Mesenchymal stem cell (in vitro differentiated cells and primary cell): ENCODE results near the gene TMEM178B.

ENCODE experiments used
- DNase-seq: peaks from one replicate; pipeline ENCODE4 v3.0.0-alpha.2; 2013
- H2AFZ ChIP-seq: one replicate; pipeline ENCODE4 v1.6.1; 2013; ENCODE audit warnings: low read depth, mild to moderate bottlenecking, control low read depth, inconsistent platforms, low read length, moderate library complexity
- H2AK5ac ChIP-seq: 2 replicates; pipeline ENCODE4 v1.6.1; 2013; ENCODE audit warnings: low read length, moderate library complexity, mild to moderate bottlenecking, inconsistent platforms; ENCODE audit not compliant: severe bottlenecking
- H2BK120ac ChIP-seq: one replicate; pipeline ENCODE4 v1.6.1; 2013; ENCODE audit warnings: low read depth, mild to moderate bottlenecking, inconsistent platforms, low read length, moderate library complexity
- H2BK12ac ChIP-seq, 2 experiments: one replicate each; pipeline ENCODE4 v1.6.1; 2013; ENCODE audit warnings: inconsistent platforms in 2 of 2, low read length in 2 of 2, mild to moderate bottlenecking in 2 of 2, moderate library complexity in 2 of 2, control low read depth in 1 of 2
- H2BK15ac ChIP-seq: one replicate; pipeline ENCODE4 v1.6.1; 2013; ENCODE audit warnings: mild to moderate bottlenecking, low read depth, inconsistent platforms; ENCODE audit not compliant: poor library complexity, severe bottlenecking
- H2BK5ac ChIP-seq: 2 replicates; pipeline ENCODE4 v1.6.1; 2013; ENCODE audit warnings: low read depth, mild to moderate bottlenecking, low read length, control low read depth, inconsistent platforms; ENCODE audit not compliant: poor library complexity, severe bottlenecking
- H3K14ac ChIP-seq, 2 experiments: one replicate each; pipeline ENCODE4 v1.6.1; 2013; ENCODE audit warnings: inconsistent platforms in 2 of 2, low read length in 2 of 2, control low read depth in 1 of 2, mild to moderate bottlenecking in 1 of 2, moderate library complexity in 1 of 2
- H3K18ac ChIP-seq, 2 experiments: one replicate each; pipeline ENCODE4 v1.6.1; 2013; ENCODE audit warnings: inconsistent platforms in 2 of 2, low read length in 2 of 2, control low read depth in 1 of 2, low read depth in 1 of 2, mild to moderate bottlenecking in 1 of 2
- H3K23ac ChIP-seq, 2 experiments: one replicate each; pipeline ENCODE4 v1.6.1; 2013; ENCODE audit warnings: inconsistent platforms in 2 of 2, low read length in 2 of 2, mild to moderate bottlenecking in 2 of 2, moderate library complexity in 2 of 2, control low read depth in 1 of 2
- H3K27ac ChIP-seq: 2 replicates; pipeline ENCODE4 v1.5.1; 2013; ENCODE audit warnings: mild to moderate bottlenecking, moderate library complexity, low read length, control low read depth, inconsistent platforms; ENCODE audit not compliant: poor library complexity, severe bottlenecking
- H3K27me3 ChIP-seq, 2 experiments: 2 replicates each; pipeline versions ENCODE4 v1.6.1 to v1.7.0; 2013; ENCODE audit warnings: low read length in 2 of 2, mild to moderate bottlenecking in 2 of 2, moderate library complexity in 2 of 2, control low read depth in 1 of 2, inconsistent platforms in 1 of 2; ENCODE audit not compliant: control insufficient read depth in 1 of 2, insufficient read depth in 1 of 2
- H3K36me3 ChIP-seq, 2 experiments: 2 replicates each; pipeline versions ENCODE4 v1.6.1 to v1.7.0; 2013; ENCODE audit warnings: low read length in 2 of 2, control low read depth in 1 of 2, inconsistent platforms in 1 of 2, low read depth in 1 of 2, mild to moderate bottlenecking in 1 of 2; ENCODE audit not compliant: insufficient read depth in 2 of 2, control insufficient read depth in 1 of 2
- H3K4ac ChIP-seq, 2 experiments: one replicate each; pipeline ENCODE4 v1.6.1; 2013; ENCODE audit warnings: inconsistent platforms in 2 of 2, low read length in 2 of 2, mild to moderate bottlenecking in 2 of 2, moderate library complexity in 2 of 2, control low read depth in 1 of 2, low read depth in 1 of 2
- H3K4me1 ChIP-seq: 2 replicates; pipeline ENCODE4 v1.6.1; 2013; ENCODE audit warnings: low read depth, low read length, control low read depth; ENCODE audit not compliant: control insufficient read depth, insufficient read depth
- H3K4me2 ChIP-seq: 2 replicates; pipeline ENCODE4 v1.6.1; 2013; ENCODE audit warnings: low read length, mild to moderate bottlenecking, inconsistent platforms; ENCODE audit not compliant: poor library complexity, severe bottlenecking
- H3K4me3 ChIP-seq, 2 experiments: 2 replicates each; pipeline versions ENCODE4 v1.5.1 to v1.7.0; 2013; ENCODE audit warnings: low read length in 2 of 2, mild to moderate bottlenecking in 2 of 2, control low read depth in 1 of 2, low read depth in 1 of 2; ENCODE audit not compliant: insufficient read depth in 1 of 2
- H3K79me1 ChIP-seq: replicated peaks from 2 replicates; pipeline ENCODE4 v1.6.1; 2013; ENCODE audit warnings: mild to moderate bottlenecking, control low read depth, low read length, inconsistent platforms; ENCODE audit not compliant: poor library complexity, severe bottlenecking
- H3K9ac ChIP-seq: 2 replicates; pipeline ENCODE4 v1.7.0; 2013; ENCODE audit warnings: mild to moderate bottlenecking, low read length, moderate library complexity
- H3K9me3 ChIP-seq: 2 replicates; pipeline ENCODE4 v1.7.0; 2013; ENCODE audit warnings: mild to moderate bottlenecking, low read length; ENCODE audit not compliant: control insufficient read depth
- H4K8ac ChIP-seq: one replicate; pipeline ENCODE4 v1.6.1; 2013; ENCODE audit warnings: inconsistent platforms, mild to moderate bottlenecking, low read length, moderate library complexity
- H4K91ac ChIP-seq: one replicate; pipeline ENCODE4 v1.6.1; 2013; ENCODE audit warnings: mild to moderate bottlenecking, low read length, inconsistent platforms
- WGBS: methylation state at CpG from one replicate; pipeline ENCODE4 v1.1.7; 2013; ENCODE audit warnings: mixed read lengths; 5-methylcytosine and 5-hydroxymethylcytosine counted together

Gene TMEM178B

GRCh38 chr7:141126107-141126506, 52.2 kb downstream of the TMEM178B start:
- peaks cover 3% of the 10 kb centered on the region for H3K9me3 ChIP-seq
- H3K4me2 ChIP-seq, result no peak overlapping the region
- peaks cover 0 to 7% of the 10 kb centered on the region in 2 experiments for H3K27me3 ChIP-seq
- no peak overlapping the region for H2BK12ac ChIP-seq
- no peak overlapping the region for H2AK5ac ChIP-seq
- 65% methylated on average over 2 of the region's 5 CpGs for WGBS
- peaks cover 17% of the 10 kb centered on the region for H3K79me1 ChIP-seq
- H2BK120ac ChIP-seq, result no peak overlapping the region
- no peak overlapping the region for H3K14ac ChIP-seq
- no peak overlapping the region for H3K9ac ChIP-seq
- no peak overlapping the region for H2AFZ ChIP-seq
- no peaks in the 10 kb centered on the region for H3K36me3 ChIP-seq
- H4K91ac ChIP-seq, result no peak overlapping the region
- H3K4me1 ChIP-seq, result peaks cover 1% of the 10 kb centered on the region
- H3K23ac ChIP-seq, result no peak overlapping the region
- no peak overlapping the region for H3K27ac ChIP-seq
- H4K8ac ChIP-seq, result no peak overlapping the region
- no peak overlapping the region for H3K4me3 ChIP-seq
- H2BK15ac ChIP-seq, result no peak overlapping the region
- DNase-seq, result no peak
- no peak overlapping the region for H3K18ac ChIP-seq
- no peak overlapping the region for H2BK5ac ChIP-seq
- no peak overlapping the region for H3K4ac ChIP-seq

- H3K4ac ChIP-seq, result no peak overlapping the region
- H3K36me3 ChIP-seq, result no peaks in the 10 kb centered on the region
- H2BK120ac ChIP-seq, result no peak overlapping the region
- peaks cover 5% of the 10 kb centered on the region for H3K4me1 ChIP-seq
- H3K14ac ChIP-seq, result no peak overlapping the region
- no peak overlapping the region for H2AFZ ChIP-seq
- peaks cover 19% of the 10 kb centered on the region for H3K79me1 ChIP-seq
- 75% methylated on average over 2 of the region's 2 CpGs for WGBS
- no peak overlapping the region for H3K27ac ChIP-seq
- H2BK15ac ChIP-seq, result no peak overlapping the region
- no peak overlapping the region for H2BK5ac ChIP-seq
- H3K23ac ChIP-seq, result no peak overlapping the region
- H3K4me2 ChIP-seq, result no peak overlapping the region
- H2AK5ac ChIP-seq, result no peak overlapping the region
- H3K4me3 ChIP-seq, result no peak overlapping the region
- H3K9me3 ChIP-seq, result peaks cover 3% of the 10 kb centered on the region
- H3K9ac ChIP-seq, result no peak overlapping the region
- no peak overlapping the region for H4K8ac ChIP-seq
- no peak for DNase-seq
- H3K18ac ChIP-seq, result no peak overlapping the region
- peaks cover 0 to 4% of the 10 kb centered on the region in 2 experiments for H3K27me3 ChIP-seq
- no peak overlapping the region for H2BK12ac ChIP-seq
- no peak overlapping the region for H4K91ac ChIP-seq
Observed at GRCh38 chr7:141128506-141128905, 54.6 kb downstream of the TMEM178B start.

- 51% methylated on average over 2 of the region's 2 CpGs for WGBS
- Histone ChIP-seq H3K23ac (no peak overlapping the region), H3K79me1 (peaks cover 17% of the 10 kb centered on the region), H3K14ac (no peak overlapping the region), H3K36me3 (no peaks in the 10 kb centered on the region), H3K9ac (no peak overlapping the region), H2BK12ac (no peak overlapping the region), H4K91ac (no peak overlapping the region), H3K4me2 (no peak overlapping the region), H2BK5ac (no peak overlapping the region), H3K4me1 (peaks cover 5% of the 10 kb centered on the region), H3K4me3 (no peak overlapping the region), H3K27me3 (peaks cover 0 to 4% of the 10 kb centered on the region in 2 experiments), H2BK15ac (no peak overlapping the region), H4K8ac (no peak overlapping the region), H3K18ac (no peak overlapping the region), H3K27ac (no peak overlapping the region), H2AFZ (no peak overlapping the region), H3K4ac (no peak overlapping the region), H2AK5ac (no peak overlapping the region), H2BK120ac (no peak overlapping the region), H3K9me3 (peaks cover 3% of the 10 kb centered on the region)
- DNase-seq, result no peak
Observed at GRCh38 chr7:141128931-141129330, 55.1 kb downstream of the TMEM178B start.

- Histone ChIP-seq H4K91ac (no peak overlapping the region), H3K36me3 (no peaks in the 10 kb centered on the region), H3K27me3 (no peaks in the 10 kb centered on the region), H3K4me3 (no peak overlapping the region), H3K14ac (no peak overlapping the region), H2AFZ (no peak overlapping the region), H3K27ac (no peak overlapping the region), H3K9ac (no peak overlapping the region), H2BK120ac (no peak overlapping the region), H2BK12ac (no peak overlapping the region), H3K4me2 (no peak overlapping the region), H3K18ac (no peak overlapping the region), H2AK5ac (no peak overlapping the region), H2BK5ac (no peak overlapping the region), H3K79me1 (peaks cover 3% of the 10 kb centered on the region), H3K4me1 (peaks cover 4% of the 10 kb centered on the region), H3K9me3 (peaks cover 3% of the 10 kb centered on the region), H3K23ac (no peak overlapping the region), H4K8ac (no peak overlapping the region), H3K4ac (no peak overlapping the region), H2BK15ac (no peak overlapping the region)
- WGBS, result 76% methylated on average over 3 of the region's 3 CpGs
- no peak for DNase-seq
Observed at GRCh38 chr7:141132671-141133070, 58.8 kb downstream of the TMEM178B start.
